ENCODE measurements around the gene ZNF526.
A peak's percentile ranks its signal among the peaks of the same experiment; 100 is the strongest.

ZNF526 gene

GRCh38 chr19:42219812-42220750, at the start of gene ZNF526:
TSS of gene ZNF526 (plus strand) at chr19:42220312. CDS start at chr19:42224404, 4,092 bp downstream.
- DNase-seq (ENCODE audit: low read depth): peak; percentile 98

GRCh38 chr19:42170715-42171114, 49.4 kb upstream of the ZNF526 start:
- no peak for DNase-seq (ENCODE audit: low read depth)

- no peak for DNase-seq (ENCODE audit: low read depth)
Observed at GRCh38 chr19:42172261-42172660, 47.9 kb upstream of the ZNF526 start.

- no peak for DNase-seq (ENCODE audit: low read depth)
Observed at GRCh38 chr19:42173695-42174094, 46.4 kb upstream of the ZNF526 start.

- no peak for DNase-seq (ENCODE audit: low read depth)
Observed at GRCh38 chr19:42174188-42174587, 45.9 kb upstream of the ZNF526 start.

- DNase-seq (ENCODE audit: low read depth): no peak
Observed at GRCh38 chr19:42174958-42175734, 45.0 kb upstream of the ZNF526 start.

- peak; percentile 36 for DNase-seq (ENCODE audit: low read depth)
Observed at GRCh38 chr19:42175952-42176648, 44.0 kb upstream of the ZNF526 start.

- DNase-seq (ENCODE audit: low read depth): no peak
Observed at GRCh38 chr19:42176649-42176989, 43.5 kb upstream of the ZNF526 start.

- peak; percentile 85 for DNase-seq (ENCODE audit: low read depth)
Observed at GRCh38 chr19:42176990-42177685, 43.0 kb upstream of the ZNF526 start.

GRCh38 chr19:42177686-42178019, 42.5 kb upstream of the ZNF526 start:
- no peak for DNase-seq (ENCODE audit: low read depth)

- no peak for DNase-seq (ENCODE audit: low read depth)
Observed at GRCh38 chr19:42178791-42179674, 41.1 kb upstream of the ZNF526 start.

GRCh38 chr19:42184401-42184861, 35.7 kb upstream of the ZNF526 start:
- DNase-seq (ENCODE audit: low read depth): peak; percentile 71

- DNase-seq (ENCODE audit: low read depth): no peak
Observed at GRCh38 chr19:42185277-42185676, 34.8 kb upstream of the ZNF526 start.

GRCh38 chr19:42188665-42189064, 31.4 kb upstream of the ZNF526 start:
- DNase-seq (ENCODE audit: low read depth): no peak

- no peak for DNase-seq (ENCODE audit: low read depth)
Observed at GRCh38 chr19:42189133-42189532, 31.0 kb upstream of the ZNF526 start.

- no peak for DNase-seq (ENCODE audit: low read depth)
Observed at GRCh38 chr19:42191330-42191729, 28.8 kb upstream of the ZNF526 start.

- DNase-seq (ENCODE audit: low read depth): peak; percentile 71
Observed at GRCh38 chr19:42191855-42192254, 28.3 kb upstream of the ZNF526 start.

GRCh38 chr19:42193294-42193693, 26.8 kb upstream of the ZNF526 start:
- no peak for DNase-seq (ENCODE audit: low read depth)

GRCh38 chr19:42193706-42194105, 26.4 kb upstream of the ZNF526 start:
- peak; percentile 77 for DNase-seq (ENCODE audit: low read depth)

All from iris pigment epithelial cell (primary cell).